Stimulated activated CD4-positive, alpha-beta T cell treated with anti-CD3 and anti-CD28 coated beads, Interleukin-1b, Interleukin-23, amount 100 ng/mL, for 24 hours (primary cell): ENCODE data around the gene PALD1.

Experiments used
- DNase-seq, 4 experiments: peaks; one replicate each; pipeline ENCODE4 v3.0.0-alpha.2; 2020; ENCODE audit warnings: low read depth in 4 of 4, low spot score in 1 of 4

The PALD1 gene

GRCh38 chr10:70552586-70552985 lies 74.0 kb downstream of the PALD1 start:
- no peak for DNase-seq

- DNase-seq = no peak
Measured at GRCh38 chr10:70555371-70555770, 76.8 kb downstream of the PALD1 start.

GRCh38 chr10:70557086-70557845 lies 78.7 kb downstream of the PALD1 start:
- DNase-seq = no peak

GRCh38 chr10:70557876-70558275 lies 79.3 kb downstream of the PALD1 start:
- no peak for DNase-seq

GRCh38 chr10:70558295-70558694 lies 79.7 kb downstream of the PALD1 start:
- DNase-seq = no peak

GRCh38 chr10:70558871-70559810 lies 80.6 kb downstream of the PALD1 start:
- DNase-seq = peak; percentile 24 to 58 (median 52)

GRCh38 chr10:70559861-70560260 lies 81.3 kb downstream of the PALD1 start:
- no peak for DNase-seq

- no peak for DNase-seq
Measured at GRCh38 chr10:70560511-70560941, 82.0 kb downstream of the PALD1 start.

- no peak for DNase-seq
Measured at GRCh38 chr10:70561070-70561469, 82.5 kb downstream of the PALD1 start.

- no peak for DNase-seq
Measured at GRCh38 chr10:70561558-70561957, 83.0 kb downstream of the PALD1 start.

- no peak for DNase-seq
Measured at GRCh38 chr10:70562036-70562755, 83.6 kb downstream of the PALD1 start.

- no peak for DNase-seq
Measured at GRCh38 chr10:70563230-70563629, 84.7 kb downstream of the PALD1 start.

- DNase-seq = no peak
Measured at GRCh38 chr10:70564113-70564725, 85.7 kb downstream of the PALD1 start.

- no peak for DNase-seq
Measured at GRCh38 chr10:70564901-70565351, 86.4 kb downstream of the PALD1 start.

GRCh38 chr10:70565556-70566514 lies 87.3 kb downstream of the PALD1 start:
- DNase-seq = no peak

- DNase-seq = no peak
Measured at GRCh38 chr10:70566515-70567290, 88.1 kb downstream of the PALD1 start.

GRCh38 chr10:70567603-70568002 lies 89.0 kb downstream of the PALD1 start:
- DNase-seq = no peak

- no peak for DNase-seq
Measured at GRCh38 chr10:70568113-70568512, 89.5 kb downstream of the PALD1 start.
